Measurements from ENCODE around the gene MCM5.

The MCM5 gene

GRCh38 chr22:35404176-35404575 lies 4.2 kb downstream of the MCM5 start:
- no peak for DNase-seq

- DNase-seq = no peak
Measured at GRCh38 chr22:35406443-35406842, 6.5 kb downstream of the MCM5 start.

GRCh38 chr22:35407362-35407761 lies 7.4 kb downstream of the MCM5 start:
- DNase-seq = no peak

- no peak for DNase-seq
Measured at GRCh38 chr22:35409783-35410662, 10.1 kb downstream of the MCM5 start.

- no peak for DNase-seq
Measured at GRCh38 chr22:35410663-35411034, 10.7 kb downstream of the MCM5 start.

GRCh38 chr22:35411102-35411501 lies 11.2 kb downstream of the MCM5 start:
- DNase-seq = no peak

- no peak for DNase-seq
Measured at GRCh38 chr22:35413624-35414023, 13.7 kb downstream of the MCM5 start.

- DNase-seq = no peak
Measured at GRCh38 chr22:35417606-35418005, 17.7 kb downstream of the MCM5 start.

- DNase-seq = no peak
Measured at GRCh38 chr22:35418088-35418487, 18.1 kb downstream of the MCM5 start.

- no peak for DNase-seq
Measured at GRCh38 chr22:35418731-35419130, 18.8 kb downstream of the MCM5 start.

- DNase-seq = no peak
Measured at GRCh38 chr22:35419756-35420155, 19.8 kb downstream of the MCM5 start.

- no peak for DNase-seq
Measured at GRCh38 chr22:35421121-35421520, 21.2 kb downstream of the MCM5 start.

GRCh38 chr22:35422145-35422544 lies 22.2 kb downstream of the MCM5 start:
- DNase-seq = no peak

- DNase-seq = no peak
Measured at GRCh38 chr22:35422936-35423335, 23.0 kb downstream of the MCM5 start.

GRCh38 chr22:35424081-35424480 lies 24.1 kb downstream of the MCM5 start:
- DNase-seq = no peak

- no peak for DNase-seq
Measured at GRCh38 chr22:35424761-35425160, 24.8 kb downstream of the MCM5 start.

- DNase-seq = no peak
Measured at GRCh38 chr22:35425546-35425945, 25.6 kb downstream of the MCM5 start.

GRCh38 chr22:35425971-35426800 lies 26.2 kb downstream of the MCM5 start:
- no peak for DNase-seq

- no peak for DNase-seq
Measured at GRCh38 chr22:35426801-35427140, 26.8 kb downstream of the MCM5 start.

GRCh38 chr22:35430897-35431322 lies 31.0 kb downstream of the MCM5 start:
- peak; percentile 87 for DNase-seq

- no peak for DNase-seq
Measured at GRCh38 chr22:35431483-35432227, 31.7 kb downstream of the MCM5 start.

- no peak for DNase-seq
Measured at GRCh38 chr22:35432228-35432905, 32.4 kb downstream of the MCM5 start.
